Measurements from ENCODE around the gene RFC4. TPM values are rescaled to one million over a fixed set of nuclear protein-coding genes. Genes with fewer than 3 reads are reported as not detected.
"Not testable (repeated sequence)": the region's sequence is repeated elsewhere in the genome, so short reads cannot be mapped to it uniquely, and the experiment has no call there.

RFC4 gene
- total RNA-seq, 2 donors from 2014 or later = 4.7 to 20.4 TPM

DNA sequence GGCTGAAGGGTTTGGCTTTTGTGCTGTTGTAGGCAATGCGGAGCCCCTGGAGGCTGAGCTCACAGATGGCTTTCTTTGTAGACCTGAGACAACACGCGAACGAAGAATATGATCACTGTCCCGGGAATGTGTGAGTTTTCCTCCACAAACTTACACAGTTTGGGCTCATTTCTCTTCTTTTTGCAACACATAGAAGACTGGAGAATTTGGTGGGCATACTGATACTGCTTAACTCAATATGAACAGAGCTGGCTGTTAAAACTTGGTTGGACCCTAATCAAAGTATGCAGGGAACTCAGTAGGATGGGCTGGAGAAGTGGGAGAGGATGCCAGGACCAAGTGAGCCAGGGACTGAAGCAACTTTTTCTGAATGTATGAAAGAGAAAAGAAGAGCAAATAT is 12.2 kb upstream of the RFC4 start:
- no peak overlapping the region for H3K27ac ChIP-seq
- TF ChIP-seq, protein P1, sequence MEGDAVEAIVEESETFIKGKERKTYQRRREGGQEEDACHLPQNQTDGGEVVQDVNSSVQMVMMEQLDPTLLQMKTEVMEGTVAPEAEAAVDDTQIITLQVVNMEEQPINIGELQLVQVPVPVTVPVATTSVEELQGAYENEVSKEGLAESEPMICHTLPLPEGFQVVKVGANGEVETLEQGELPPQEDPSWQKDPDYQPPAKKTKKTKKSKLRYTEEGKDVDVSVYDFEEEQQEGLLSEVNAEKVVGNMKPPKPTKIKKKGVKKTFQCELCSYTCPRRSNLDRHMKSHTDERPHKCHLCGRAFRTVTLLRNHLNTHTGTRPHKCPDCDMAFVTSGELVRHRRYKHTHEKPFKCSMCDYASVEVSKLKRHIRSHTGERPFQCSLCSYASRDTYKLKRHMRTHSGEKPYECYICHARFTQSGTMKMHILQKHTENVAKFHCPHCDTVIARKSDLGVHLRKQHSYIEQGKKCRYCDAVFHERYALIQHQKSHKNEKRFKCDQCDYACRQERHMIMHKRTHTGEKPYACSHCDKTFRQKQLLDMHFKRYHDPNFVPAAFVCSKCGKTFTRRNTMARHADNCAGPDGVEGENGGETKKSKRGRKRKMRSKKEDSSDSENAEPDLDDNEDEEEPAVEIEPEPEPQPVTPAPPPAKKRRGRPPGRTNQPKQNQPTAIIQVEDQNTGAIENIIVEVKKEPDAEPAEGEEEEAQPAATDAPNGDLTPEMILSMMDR (IDR thresholded peaks at IDR 0.05) = no peak
- ATAC-seq (ENCODE audit: insufficient number of reproducible peaks, low FRiP score, low read depth) = no peak

GRCh38 chr3:186815435-186815834 is 9.2 kb upstream of the RFC4 start:
- no peaks in the 10 kb centered on the region for H3K36me3 ChIP-seq
- TF ChIP-seq, protein P1 (IDR thresholded peaks at IDR 0.05) = no peak

More for the DNA sequence above, 12.2 kb upstream of the RFC4 start:
- Histone ChIP-seq H3K4me3 (no peak overlapping the region), H3K36me3 (no peaks in the 10 kb centered on the region), H3K9me3 (no peaks in the 10 kb centered on the region), H3K27me3 (replicated peaks; ENCODE audit: insufficient read depth) (no peaks in the 10 kb centered on the region), H3K4me1 (ENCODE audit: control insufficient read depth in 1 of 2, low read depth in 2 of 2) (peaks cover 0 to 10% of the 10 kb centered on the region in 2 donors)
- DNase-seq (ENCODE audit: low spot score) = no peak

GRCh38 chr3:186814100-186814499 is 7.8 kb upstream of the RFC4 start:
- Histone ChIP-seq H3K27ac (no peak overlapping the region), H3K4me1 (ENCODE audit: control insufficient read depth in 1 of 2, low read depth in 2 of 2) (no peaks in the 10 kb centered on the region), H3K27me3 (replicated peaks; ENCODE audit: insufficient read depth) (no peaks in the 10 kb centered on the region), H3K4me3 (no peak overlapping the region), H3K9me3 (no peaks in the 10 kb centered on the region), H3K36me3 (no peaks in the 10 kb centered on the region)
- ATAC-seq (ENCODE audit: insufficient number of reproducible peaks, low FRiP score, low read depth) (no peak), DNase-seq (ENCODE audit: low spot score) (no peak)
- TF ChIP-seq, protein P1 (IDR thresholded peaks at IDR 0.05) = no peak

More at GRCh38 chr3:186815435-186815834, 9.2 kb upstream of the RFC4 start:
- Histone ChIP-seq H3K27me3 (replicated peaks; ENCODE audit: insufficient read depth) (no peaks in the 10 kb centered on the region), H3K27ac (no peak overlapping the region), H3K4me1 (ENCODE audit: control insufficient read depth in 1 of 2, low read depth in 2 of 2) (no peaks in the 10 kb centered on the region), H3K4me3 (no peak overlapping the region), H3K9me3 (no peaks in the 10 kb centered on the region)
- ATAC-seq (ENCODE audit: insufficient number of reproducible peaks, low FRiP score, low read depth) = no peak
- no peak for DNase-seq (ENCODE audit: low spot score)

GRCh38 chr3:186811313-186811712 is 5.0 kb upstream of the RFC4 start:
- not testable (repeated sequence) for DNase-seq (ENCODE audit: low spot score); H3K27me3 ChIP-seq (replicated peaks; ENCODE audit: insufficient read depth); H3K4me3 ChIP-seq; H3K27ac ChIP-seq; H3K36me3 ChIP-seq; H3K4me1 ChIP-seq (ENCODE audit: control insufficient read depth in 1 of 2, low read depth in 2 of 2); H3K9me3 ChIP-seq; ATAC-seq (ENCODE audit: insufficient number of reproducible peaks, low FRiP score, low read depth)

DNA sequence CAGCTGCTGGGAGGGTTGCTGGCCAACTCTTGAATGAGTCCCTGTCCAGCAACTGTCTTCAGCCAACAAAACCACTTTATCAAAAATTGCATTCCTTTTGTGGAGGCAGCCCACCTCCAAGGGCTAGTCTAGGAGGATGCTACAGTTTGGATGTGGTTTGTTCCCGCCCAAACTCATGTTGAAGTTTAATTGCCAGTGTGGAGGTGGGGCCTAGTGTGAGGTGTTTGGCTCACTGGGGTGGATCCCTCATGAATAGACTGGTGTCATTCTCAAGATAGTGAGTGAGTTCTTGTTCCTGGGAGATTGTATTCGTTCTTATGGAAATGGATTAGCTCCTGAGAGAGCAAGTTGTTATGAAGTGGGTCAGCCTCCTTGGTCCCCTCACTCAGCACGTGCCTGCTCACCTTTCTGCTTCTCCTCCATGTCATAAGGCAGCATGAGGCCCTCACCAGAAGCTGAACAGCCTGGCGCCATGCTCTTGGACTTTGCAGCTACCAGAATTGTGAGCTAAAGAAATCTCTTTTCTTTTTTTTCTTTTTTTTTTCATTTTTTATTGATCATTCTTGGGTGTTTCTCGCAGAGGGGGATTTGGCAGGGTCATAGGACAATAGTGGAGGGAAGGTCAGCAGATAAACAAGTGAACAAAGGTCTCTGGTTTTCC is 4.2 kb upstream of the RFC4 start:
- TF ChIP-seq, protein P1 (IDR thresholded peaks at IDR 0.05) = no peak
- H3K4me1 ChIP-seq (ENCODE audit: control insufficient read depth in 1 of 2, low read depth in 2 of 2) = peaks cover 3 to 13% of the 10 kb centered on the region in 2 donors
- no peaks in the 10 kb centered on the region for H3K27me3 ChIP-seq (replicated peaks; ENCODE audit: insufficient read depth)
- DNase-seq (ENCODE audit: low spot score) (no peak), ATAC-seq (ENCODE audit: insufficient number of reproducible peaks, low FRiP score, low read depth) (no peak)
- H3K36me3 ChIP-seq = no peaks in the 10 kb centered on the region
- no peak overlapping the region for H3K27ac ChIP-seq
- no peak overlapping the region for H3K4me3 ChIP-seq
- no peaks in the 10 kb centered on the region for H3K9me3 ChIP-seq

- H3K9me3 ChIP-seq = no peaks in the 10 kb centered on the region
- H3K27ac ChIP-seq = no peak overlapping the region
- no peaks in the 10 kb centered on the region for H3K36me3 ChIP-seq
- H3K27me3 ChIP-seq (replicated peaks; ENCODE audit: insufficient read depth) = no peaks in the 10 kb centered on the region
- TF ChIP-seq, protein P1 (IDR thresholded peaks at IDR 0.05) = no peak
- peak overlapping the region; percentile 99 for H3K4me3 ChIP-seq
- ATAC-seq (ENCODE audit: insufficient number of reproducible peaks, low FRiP score, low read depth) = no peak
- H3K4me1 ChIP-seq (ENCODE audit: control insufficient read depth in 1 of 2, low read depth in 2 of 2) = peaks cover 6 to 19% of the 10 kb centered on the region in 2 donors
- DNase-seq (ENCODE audit: low spot score) = no peak
These were observed 949 bp upstream of the RFC4 start for GRCh38 chr3:186807231-186807630.

DNA sequence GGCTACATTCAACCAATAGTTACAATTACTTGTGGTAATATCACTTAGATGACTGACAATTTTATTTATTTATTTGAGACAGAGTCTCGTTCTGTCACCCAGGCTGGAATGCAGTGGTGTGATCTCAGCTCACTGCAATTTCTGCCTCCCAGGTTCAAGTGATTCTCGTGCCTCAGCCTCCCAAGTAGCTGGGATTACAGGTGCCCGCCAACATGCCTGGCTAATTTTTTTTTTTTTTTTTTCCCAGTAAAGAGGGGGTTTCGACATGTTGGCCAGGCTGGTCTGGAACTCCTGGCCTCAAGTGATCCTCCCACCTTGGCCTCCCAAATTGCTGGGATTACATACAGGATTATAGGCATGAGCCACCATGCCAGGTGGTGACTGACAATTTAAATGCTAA is 2.8 kb downstream of the RFC4 start:
- H3K4me1 ChIP-seq (ENCODE audit: control insufficient read depth in 1 of 2, low read depth in 2 of 2) = peaks cover 6 to 19% of the 10 kb centered on the region in 2 donors
- H3K27me3 ChIP-seq (replicated peaks; ENCODE audit: insufficient read depth); H3K4me3 ChIP-seq; H3K27ac ChIP-seq; H3K9me3 ChIP-seq; ATAC-seq (ENCODE audit: insufficient number of reproducible peaks, low FRiP score, low read depth); DNase-seq (ENCODE audit: low spot score); H3K36me3 ChIP-seq: not testable (repeated sequence)

All from thoracic aorta (tissue), 2 donors.